ENCODE measurements around the gene ADGRB3.

Gene ADGRB3

DNA sequence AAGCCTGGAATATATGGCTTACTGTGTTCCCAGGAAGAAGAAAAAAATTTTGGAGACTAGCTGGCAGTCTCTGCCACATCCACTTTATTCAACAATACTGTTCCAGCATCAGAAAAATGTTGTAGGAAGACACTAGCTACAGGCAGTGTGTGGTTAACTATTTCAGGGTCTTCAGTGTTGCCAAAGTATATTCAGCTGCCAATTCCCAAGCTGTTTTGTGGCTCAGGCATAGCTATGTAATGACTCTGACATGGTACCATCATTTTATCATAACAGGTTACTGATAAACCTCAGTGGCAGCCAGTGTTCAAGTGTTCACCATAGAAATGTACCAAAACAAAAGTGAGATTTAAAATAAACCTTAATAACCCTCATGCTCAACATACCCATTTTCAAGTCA is 503.1 kb downstream of the ADGRB3 start:
- DNase-seq (ENCODE audit: low read depth) = no peak
- H3K4me3 ChIP-seq (ENCODE audit: low read depth, low read length) = no peak overlapping the region

DNA sequence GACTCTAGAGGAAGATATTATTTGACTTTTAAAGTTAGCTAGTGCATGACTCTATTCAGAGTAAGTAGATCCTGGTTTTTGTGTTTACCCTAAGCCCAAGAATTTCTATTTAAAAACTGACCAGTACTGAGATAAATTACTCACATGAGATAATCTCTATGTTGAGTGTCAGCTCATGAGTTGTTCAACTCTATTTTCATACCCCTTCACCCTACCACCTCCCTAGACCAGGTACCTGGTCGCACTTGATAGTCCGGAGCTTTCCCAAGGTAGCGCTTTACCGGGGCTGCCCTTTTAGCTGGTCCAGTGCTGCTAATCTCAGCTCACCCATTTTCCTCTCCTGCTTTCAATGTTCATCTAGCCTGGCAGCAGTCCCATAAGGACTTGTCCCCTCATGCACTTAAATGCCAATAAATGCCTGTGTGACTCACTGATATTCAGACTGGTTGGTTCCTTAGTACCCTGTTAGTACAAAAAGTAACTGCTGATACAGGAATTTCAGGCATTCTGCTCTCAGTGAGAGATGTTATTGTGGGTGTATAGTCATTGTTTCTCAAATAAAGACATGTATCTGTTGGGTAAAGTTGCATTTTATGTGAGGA is 503.9 kb downstream of the ADGRB3 start:
- H3K4me3 ChIP-seq (ENCODE audit: low read depth, low read length) = no peak overlapping the region
- DNase-seq (ENCODE audit: low read depth) = no peak

DNA sequence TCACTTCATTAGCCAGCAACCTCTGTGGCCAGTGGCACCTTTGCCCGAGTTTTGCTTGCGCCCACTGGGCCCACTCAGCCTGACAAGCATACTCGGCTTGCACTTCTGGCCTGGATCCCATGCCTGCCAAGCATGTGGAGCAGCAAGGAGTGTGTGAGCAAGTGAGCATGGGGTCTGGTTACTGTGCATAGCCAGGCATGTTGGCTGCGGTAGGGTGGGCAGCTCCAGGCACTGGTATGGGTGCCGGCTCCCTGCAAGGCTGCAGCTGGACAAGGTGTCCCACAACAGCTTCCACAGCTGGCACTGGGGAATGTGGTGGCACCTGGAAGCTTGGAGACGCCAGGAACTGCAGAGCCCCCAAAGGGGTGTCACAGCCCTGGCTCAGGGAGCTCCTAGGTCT is 510.0 kb downstream of the ADGRB3 start:
- DNase-seq (ENCODE audit: low read depth) = no peak
- no peak overlapping the region for H3K4me3 ChIP-seq (ENCODE audit: low read depth, low read length)

DNA sequence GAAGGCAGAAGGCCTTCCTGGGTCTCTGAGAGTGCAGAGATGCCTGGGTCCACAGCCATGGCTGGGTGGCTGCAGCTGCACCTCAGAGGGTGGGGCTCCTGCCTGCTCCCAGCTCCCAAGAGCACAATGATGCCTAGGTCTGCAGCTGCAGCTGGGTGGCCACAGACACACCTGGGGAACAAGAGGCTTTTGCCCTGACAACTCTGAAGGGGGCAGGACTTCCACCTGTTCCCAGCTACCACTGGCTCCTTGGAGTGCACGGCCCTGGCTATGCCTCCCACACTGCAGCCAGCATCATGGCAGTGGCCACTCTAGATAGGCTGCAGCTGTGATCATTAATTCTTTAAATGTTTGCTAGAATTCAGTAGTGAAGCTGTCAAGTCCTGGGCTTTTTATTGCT is 511.3 kb downstream of the ADGRB3 start:
- no peak overlapping the region for H3K4me3 ChIP-seq (ENCODE audit: low read depth, low read length)
- DNase-seq (ENCODE audit: low read depth) = no peak

DNA sequence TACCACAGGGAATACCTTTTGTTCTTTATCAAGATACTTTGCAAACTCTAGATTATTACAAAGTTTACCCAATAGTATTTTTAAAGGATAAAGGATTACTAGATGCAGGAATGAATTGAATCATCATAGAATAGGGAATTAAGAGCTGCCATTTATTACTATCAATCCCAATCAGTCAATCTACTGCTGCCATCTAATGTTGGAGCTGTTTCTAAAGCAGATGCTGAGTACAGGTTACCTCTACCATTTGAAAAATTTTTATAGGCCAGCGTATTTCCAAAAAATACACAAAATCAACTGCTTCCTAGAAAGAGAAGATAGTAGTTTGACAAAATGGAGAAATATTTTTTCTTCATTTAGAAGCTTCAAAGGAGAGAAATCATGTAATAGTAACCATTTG is 520.4 kb downstream of the ADGRB3 start:
- H3K4me3 ChIP-seq (ENCODE audit: low read depth, low read length) = no peak overlapping the region
- DNase-seq (ENCODE audit: low read depth) = no peak

DNA sequence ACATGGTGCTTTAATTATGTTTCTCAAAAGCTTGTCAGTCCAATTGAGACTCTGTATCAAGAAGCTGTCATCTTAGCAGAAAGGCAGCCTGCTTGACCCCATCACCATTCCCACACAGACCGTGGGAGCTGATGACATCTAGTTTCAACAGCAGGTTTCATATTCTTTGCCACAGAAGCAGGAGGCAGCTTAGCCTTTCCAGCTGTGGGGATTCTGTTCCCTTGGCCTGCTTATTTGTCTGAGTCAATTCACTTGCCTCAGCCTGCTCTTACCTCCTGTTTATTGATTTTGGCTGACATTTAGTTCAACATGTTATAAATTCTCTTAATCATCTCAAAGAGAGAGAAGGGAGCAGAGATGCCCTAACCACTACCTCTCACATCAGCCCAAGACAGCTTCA is 527.7 kb downstream of the ADGRB3 start:
- DNase-seq (ENCODE audit: low read depth) = peak; percentile 71
- H3K4me3 ChIP-seq (ENCODE audit: low read depth, low read length) = no peak overlapping the region

DNA sequence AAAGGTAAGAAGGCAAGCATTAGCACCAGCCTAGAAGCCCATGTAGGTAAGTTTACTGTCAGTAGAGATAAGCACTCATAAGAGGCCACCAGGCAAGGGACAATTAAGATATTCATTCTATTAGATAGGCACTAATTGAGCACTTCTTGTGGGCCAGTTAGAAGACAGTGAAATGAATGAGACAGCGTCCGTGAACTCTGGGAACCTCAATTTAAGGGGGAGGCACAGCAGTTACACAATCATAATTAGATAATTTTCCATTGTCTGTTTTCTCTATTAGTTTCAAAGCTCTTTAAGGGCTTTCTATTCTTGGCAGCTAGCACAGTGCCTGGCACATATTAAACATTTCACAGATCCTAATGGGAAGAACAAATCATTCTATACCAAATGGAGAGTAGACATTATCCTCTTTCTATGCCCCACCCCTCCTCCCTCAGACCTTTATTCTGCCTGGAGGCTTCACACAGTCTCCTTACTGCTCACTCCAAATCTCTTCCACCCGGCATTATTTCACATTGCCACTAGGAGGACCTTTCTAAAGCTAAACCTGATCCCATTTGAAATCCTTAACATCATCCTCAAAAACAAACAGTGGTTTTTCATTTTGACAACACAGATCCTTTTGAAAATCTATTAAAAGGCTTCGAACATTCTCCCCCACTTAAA is 529.6 kb downstream of the ADGRB3 start:
- no peak for DNase-seq (ENCODE audit: low read depth)
- no peak overlapping the region for H3K4me3 ChIP-seq (ENCODE audit: low read depth, low read length)

DNA sequence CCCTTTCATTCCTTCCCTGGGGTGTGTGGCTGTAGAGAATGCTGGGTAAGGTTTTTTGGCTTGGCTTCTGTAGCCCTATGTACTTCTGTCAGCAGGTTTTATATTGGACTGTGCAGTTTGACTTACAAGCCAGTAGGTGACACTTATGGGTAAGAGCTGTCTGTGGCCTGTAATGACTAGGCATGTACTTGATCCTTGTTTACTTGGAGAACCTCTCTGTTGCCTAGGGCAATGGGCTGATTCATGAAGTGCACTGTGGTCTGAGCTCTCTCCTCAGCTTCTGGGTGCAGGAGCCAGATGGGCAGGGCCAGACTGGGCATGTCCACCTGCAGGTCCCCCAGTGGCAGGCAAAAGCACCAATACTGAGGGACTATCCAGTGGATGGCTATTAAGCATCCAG is 544.6 kb downstream of the ADGRB3 start:
- no peak for DNase-seq (ENCODE audit: low read depth)

DNA sequence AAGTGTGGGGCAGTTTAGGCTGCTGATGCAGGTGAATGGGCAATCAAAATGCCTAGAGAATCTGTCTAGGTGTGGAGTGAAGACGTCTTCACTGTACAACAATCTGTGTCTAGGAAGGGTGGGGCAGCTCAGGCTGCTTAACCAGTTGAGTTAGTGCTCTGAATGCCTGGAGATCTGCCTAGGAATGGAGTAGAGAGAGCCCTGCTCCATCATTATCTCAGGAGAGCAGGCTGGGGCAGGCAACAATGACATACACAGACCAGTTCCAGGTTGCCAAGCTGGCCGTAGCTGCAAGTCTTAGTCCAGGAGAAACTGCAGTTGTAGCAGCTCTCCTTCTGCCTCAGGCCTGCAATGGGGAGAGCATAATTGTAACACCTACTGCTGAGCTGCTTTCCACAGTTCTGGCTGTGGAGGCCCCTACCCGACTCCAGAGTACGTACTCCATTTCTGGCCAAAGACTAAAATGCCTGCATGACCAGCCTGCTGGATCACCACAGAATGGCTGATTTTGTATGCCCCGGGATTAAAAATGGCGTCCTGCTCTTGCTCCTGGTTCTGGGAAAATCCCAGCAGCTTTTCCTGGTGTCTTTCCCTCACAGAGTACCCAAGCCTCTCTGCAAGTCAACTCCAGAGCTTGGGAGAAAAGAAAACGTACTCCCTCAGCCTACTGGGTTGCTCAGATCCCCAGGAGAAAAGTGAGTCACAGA is 545.4 kb downstream of the ADGRB3 start:
- no peak for DNase-seq (ENCODE audit: low read depth)
- no peak overlapping the region for H3K4me3 ChIP-seq (ENCODE audit: low read depth, low read length)

More for the DNA sequence above, 544.6 kb downstream of the ADGRB3 start:
- no peak overlapping the region for H3K4me3 ChIP-seq (ENCODE audit: low read depth, low read length)

DNA sequence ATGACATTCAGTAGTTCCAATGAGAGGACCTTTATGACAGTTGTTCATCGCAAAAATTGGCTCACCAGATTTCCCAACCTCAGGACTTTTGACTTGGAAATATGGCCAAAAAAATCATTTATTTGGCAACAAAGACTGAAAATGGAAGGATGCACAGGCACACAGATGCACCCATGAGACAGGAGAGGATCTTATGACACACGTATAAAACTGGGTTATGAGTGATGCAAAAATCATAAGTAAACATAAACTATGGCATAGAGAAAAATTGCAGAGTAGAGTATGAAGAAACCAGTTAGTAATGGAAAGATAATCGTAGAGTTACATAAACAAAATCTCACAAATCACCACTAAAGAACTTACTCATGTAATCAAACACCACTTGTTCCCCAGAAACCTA is 546.9 kb downstream of the ADGRB3 start:
- DNase-seq (ENCODE audit: low read depth) = no peak
- no peak overlapping the region for H3K4me3 ChIP-seq (ENCODE audit: low read depth, low read length)

DNA sequence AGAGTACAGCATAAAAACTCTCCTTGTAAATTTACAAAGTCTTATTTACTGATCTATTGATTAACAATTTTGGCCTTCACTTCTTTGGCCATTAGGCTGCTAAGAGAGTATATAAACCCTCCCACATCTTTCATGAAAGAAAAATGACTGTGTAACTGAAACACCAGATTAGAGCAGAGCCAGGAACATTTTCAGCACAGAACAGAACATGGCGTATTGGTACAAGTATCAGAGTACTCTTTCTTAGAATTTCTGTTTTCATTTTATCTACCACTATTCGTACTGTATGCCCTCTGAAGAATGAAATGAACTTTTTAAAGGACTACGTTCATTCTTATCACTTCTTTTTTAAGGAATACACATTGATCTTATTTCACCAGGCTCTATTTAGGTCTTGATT is 550.2 kb downstream of the ADGRB3 start:
- H3K4me3 ChIP-seq (ENCODE audit: low read depth, low read length) = no peak overlapping the region
- DNase-seq (ENCODE audit: low read depth) = no peak

DNA sequence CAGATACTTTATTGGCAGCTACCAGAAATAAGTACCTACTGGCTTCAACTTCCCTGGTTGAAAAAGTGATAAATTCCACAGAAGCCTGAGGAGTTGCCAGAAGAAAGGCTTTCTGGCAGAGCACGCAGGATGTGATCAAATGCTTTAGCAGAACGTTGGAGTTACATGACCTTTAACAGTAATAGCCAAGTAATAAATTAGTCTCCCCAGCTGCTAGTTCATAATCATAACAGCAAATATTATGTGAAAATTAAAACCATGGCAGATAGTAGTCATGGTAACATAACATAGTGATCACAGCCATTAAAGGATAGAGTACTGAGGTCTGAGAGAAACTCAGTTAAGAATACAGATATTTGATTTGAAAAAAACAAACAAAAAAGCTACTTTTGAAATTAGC is 567.7 kb downstream of the ADGRB3 start:
- no peak for DNase-seq (ENCODE audit: low read depth)
- no peak overlapping the region for H3K4me3 ChIP-seq (ENCODE audit: low read depth, low read length)

DNA sequence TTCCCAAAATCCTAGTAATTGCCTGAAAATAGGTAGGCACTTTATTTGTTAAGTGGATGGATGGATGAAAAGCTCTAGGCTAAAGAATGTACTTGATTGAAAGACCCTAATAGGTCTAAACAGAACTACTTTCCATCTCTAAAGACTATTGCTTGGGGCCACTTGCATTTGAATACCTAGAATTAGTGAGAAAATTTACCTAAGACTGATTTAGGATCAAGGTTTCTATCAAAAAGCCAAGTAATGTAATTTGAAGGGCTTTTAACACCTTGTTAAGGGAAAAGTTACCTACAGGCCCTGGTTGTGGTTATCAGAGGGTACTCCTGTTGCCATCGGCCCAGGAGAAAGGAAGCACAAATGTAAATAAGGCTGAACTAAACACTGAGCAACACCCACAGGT is 581.0 kb downstream of the ADGRB3 start:
- no peak for DNase-seq (ENCODE audit: low read depth)
- H3K4me3 ChIP-seq (ENCODE audit: low read depth, low read length) = no peak overlapping the region

DNA sequence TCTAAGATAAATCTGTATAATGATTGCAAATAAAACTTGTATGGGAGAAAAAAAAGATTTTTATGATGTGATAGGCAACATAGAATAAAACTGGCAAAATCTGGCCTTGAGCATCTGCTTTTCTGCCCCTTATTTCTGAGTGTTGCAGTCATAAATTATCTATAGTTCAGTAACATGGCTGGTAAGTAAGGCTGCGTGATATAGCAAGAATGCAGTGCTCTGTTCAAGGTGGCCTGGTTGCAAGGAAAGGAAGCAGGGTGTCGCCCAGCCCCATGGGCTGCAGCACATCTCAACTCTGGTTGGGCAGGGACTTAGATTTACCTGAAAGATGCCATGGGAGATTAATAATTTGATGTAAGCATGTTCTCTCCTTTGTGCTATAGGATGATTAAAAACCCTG is 582.3 kb downstream of the ADGRB3 start:
- DNase-seq (ENCODE audit: low read depth) = no peak
- H3K4me3 ChIP-seq (ENCODE audit: low read depth, low read length) = no peak overlapping the region

DNA sequence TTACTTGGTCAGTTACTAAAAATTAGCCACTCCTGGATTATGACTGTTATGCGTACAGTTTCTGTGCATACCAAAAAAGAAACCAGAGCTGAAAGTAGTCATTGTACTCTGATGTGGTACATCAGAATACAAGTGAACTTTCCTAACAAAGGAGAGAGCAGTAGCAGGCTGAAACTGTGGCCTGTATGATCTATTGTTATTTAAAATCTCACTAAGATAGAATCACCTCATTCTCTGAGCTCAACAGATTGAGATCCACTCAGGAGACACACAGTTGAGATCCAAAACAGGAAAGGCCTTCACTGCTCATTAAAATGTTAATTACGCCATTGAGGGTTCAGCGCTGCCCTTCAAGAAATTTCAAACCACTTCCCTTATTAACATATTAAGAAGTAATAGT is 585.3 kb downstream of the ADGRB3 start:
- no peak overlapping the region for H3K4me3 ChIP-seq (ENCODE audit: low read depth, low read length)

DNA sequence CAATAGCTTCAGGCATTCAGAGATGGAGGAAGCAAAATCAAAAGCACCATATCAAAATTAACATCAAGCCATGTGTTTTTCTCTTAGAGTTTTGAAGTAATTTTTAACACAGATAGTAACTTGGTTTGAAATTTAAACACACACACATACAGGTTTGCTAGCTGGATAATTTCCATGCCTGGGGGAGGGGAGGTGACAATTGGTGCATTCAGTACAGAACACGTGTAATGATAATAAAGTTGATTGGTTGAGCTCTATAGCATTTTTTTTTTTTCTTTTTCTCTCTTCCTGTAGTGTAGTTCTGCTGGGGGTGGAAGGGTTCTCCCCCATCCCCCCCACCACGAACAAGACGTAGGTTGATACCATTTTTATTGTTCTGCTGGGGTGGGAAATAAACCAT is 596.9 kb downstream of the ADGRB3 start:
- DNase-seq (ENCODE audit: low read depth) = no peak
- no peak overlapping the region for H3K4me3 ChIP-seq (ENCODE audit: low read depth, low read length)

More for the DNA sequence above, 585.3 kb downstream of the ADGRB3 start:
- no peak for DNase-seq (ENCODE audit: low read depth)

DNA sequence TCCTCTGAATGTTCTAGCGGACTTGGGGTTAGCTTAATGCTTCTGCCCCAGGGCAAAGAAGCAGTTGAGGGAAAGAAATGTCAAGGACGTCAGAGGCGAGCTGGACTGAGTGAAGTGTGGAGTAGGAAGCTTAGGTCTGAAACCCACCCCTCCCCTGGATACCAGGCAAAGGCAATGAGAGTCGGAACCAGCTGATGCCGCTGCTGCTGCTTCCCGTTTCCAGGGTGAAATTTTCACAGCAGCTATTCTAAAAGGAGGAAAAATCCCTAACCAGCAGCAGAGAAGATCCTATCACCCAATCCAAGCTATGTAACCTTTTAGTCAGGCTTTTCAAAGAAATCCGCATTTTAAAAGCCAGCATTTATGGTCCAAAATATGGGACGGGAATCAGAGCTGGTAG is 597.4 kb downstream of the ADGRB3 start:
- no peak overlapping the region for H3K4me3 ChIP-seq (ENCODE audit: low read depth, low read length)
- no peak for DNase-seq (ENCODE audit: low read depth)

DNA sequence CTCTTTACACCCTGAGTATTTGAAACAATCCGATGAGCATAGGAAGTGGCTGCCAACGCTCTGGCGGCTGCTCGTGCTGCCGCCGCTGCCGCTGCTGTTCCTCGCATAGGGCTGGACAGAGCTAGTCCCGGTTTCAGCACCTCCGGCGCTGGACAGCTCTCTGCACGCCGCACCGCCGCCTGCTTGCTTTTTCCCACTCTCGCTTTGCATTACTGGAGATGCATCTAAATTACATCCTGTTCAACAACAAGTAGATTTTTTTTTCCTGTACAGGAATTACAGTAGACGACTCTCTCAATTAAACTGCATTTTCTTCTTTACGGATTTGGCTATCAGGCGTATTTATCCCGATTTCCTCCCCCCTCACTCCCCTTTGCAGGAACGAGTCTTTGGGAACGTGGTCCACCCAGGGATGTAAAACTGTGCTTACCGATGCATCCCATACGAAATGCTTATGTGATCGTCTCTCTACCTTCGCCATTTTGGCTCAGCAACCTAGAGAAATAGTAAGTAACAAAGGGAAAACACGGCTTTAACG is 597.9 kb downstream of the ADGRB3 start:
- H3K4me3 ChIP-seq (ENCODE audit: low read depth, low read length) = no peak overlapping the region
- DNase-seq (ENCODE audit: low read depth) = peak; percentile 25

DNA sequence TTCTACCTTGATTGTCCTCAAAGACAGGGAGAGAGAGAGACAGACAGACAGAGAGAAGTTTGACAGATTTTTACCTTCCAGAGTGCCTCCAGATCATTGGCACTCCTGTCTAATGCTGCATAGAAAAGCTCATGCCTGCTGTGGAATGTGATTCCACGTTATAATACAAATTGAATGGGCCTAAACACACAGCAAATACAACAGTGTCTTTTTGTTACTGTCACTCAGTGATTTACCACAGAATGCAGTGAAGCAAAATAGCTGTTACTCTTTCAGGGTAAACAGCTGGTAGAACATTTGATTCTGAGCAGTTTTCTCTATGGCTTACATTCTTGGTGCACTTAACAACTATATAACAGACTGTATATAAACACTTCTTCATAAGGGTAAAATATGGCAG is 603.0 kb downstream of the ADGRB3 start:
- no peak for DNase-seq (ENCODE audit: low read depth)

DNA sequence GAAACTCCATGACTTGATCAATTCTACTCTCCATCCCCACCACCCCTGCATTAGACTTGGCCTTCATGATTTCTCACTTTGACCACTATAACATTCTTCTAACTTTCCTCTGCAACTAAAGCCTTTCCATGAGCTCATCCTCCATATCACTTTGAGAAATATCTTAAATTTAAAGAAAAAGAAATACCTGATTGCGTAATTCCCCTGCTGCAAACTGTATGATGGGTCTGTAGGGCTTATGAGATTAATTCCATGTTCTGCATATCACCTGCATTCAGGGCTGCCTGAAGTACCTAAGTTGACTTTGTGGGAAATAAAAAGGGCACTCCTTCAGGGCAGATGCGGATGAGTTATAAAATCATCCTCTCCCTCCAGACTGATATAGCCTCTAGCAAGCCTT is 611.9 kb downstream of the ADGRB3 start:
- no peak overlapping the region for H3K4me3 ChIP-seq (ENCODE audit: low read depth, low read length)
- DNase-seq (ENCODE audit: low read depth) = no peak

More for the DNA sequence above, 603.0 kb downstream of the ADGRB3 start:
- H3K4me3 ChIP-seq (ENCODE audit: low read depth, low read length) = no peak overlapping the region

DNA sequence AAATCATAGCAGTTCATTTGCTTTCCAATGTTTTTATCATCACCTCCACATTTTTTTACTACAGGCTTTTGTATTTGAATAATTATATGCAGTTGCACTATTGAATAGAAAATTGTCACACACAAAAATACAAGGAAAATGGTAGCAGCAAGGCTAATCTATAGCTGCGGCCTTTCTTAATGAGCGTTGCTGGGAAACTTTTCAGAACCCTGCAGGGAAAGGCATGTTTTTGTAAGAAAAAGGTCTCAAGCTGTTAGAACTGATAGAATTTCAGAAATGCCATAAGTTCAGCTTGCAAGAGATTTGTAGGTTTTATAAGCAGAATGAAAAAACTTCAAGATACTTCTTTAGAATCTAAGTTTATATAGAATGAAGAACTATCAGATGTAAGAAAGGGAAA is 625.9 kb downstream of the ADGRB3 start:
- no peak for DNase-seq (ENCODE audit: low read depth)
- H3K4me3 ChIP-seq (ENCODE audit: low read depth, low read length) = no peak overlapping the region
